ENCODE data around the gene EDNRB. TPM values are rescaled to one million over a fixed set of nuclear protein-coding genes. Genes with fewer than 3 reads are reported as not detected.

EDNRB gene
- total and polyA plus RNA-seq, 2 of the 8 experiments (the other 6 are each of a cell fraction or from before 2014, with no cell fraction given) = 15.8 to 73.2 TPM

DNA sequence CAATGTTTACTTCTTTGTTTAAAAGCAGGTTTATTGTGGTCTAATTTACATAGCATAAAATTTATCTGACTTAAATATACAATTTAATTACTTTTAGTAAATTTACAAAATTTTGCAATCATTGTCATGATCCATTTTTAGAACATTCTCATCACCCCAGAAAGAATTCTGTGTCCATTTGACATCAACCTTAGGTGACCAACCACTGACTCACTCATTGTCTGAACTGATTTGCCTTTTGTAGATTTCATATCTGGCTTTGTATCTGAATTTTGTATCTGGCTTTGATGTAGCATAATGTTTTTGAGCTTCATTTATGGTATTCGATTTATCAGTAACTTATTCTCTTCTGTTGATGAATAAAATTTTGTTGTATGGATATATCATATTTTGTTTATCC lies 40.4 kb downstream of the EDNRB start:
- Histone ChIP-seq H2BK12ac (ENCODE audit: low read depth, low read length) (no peak overlapping the region), H3K4me2 (ENCODE audit: insufficient read depth in 1 of 2, low read depth in 2 of 2, low read length in 2 of 2) (no peak overlapping the region), H2BK120ac (replicated peaks; ENCODE audit: low read depth, low read length) (no peak overlapping the region), H3K14ac (ENCODE audit: insufficient read length) (no peak overlapping the region), H3K4me1 (replicated peaks in 1 of 4; ENCODE audit: control insufficient read depth in 3 of 4, insufficient read depth in 4 of 4, low read length in 3 of 4) (no peaks in the 10 kb centered on the region), H4K8ac (ENCODE audit: extremely low read depth, insufficient read depth, low read length) (no peak overlapping the region), H3K27me3 (replicated peaks in 1 of 4; ENCODE audit: control insufficient read depth in 3 of 4, extremely low read depth in 1 of 4, insufficient read depth in 3 of 4, low read length in 3 of 4) (no peaks in the 10 kb centered on the region), H2BK15ac (ENCODE audit: low read length) (no peak overlapping the region), H3K18ac (ENCODE audit: extremely low read depth, low read length) (no peak overlapping the region), H2AFZ (ENCODE audit: low read length) (no peak overlapping the region), H3K27ac (ENCODE audit: low read depth, low read length) (no peak overlapping the region), H3K23ac (ENCODE audit: insufficient read length) (no peak overlapping the region), H4K91ac (replicated peaks; ENCODE audit: insufficient read length, low read length) (no peak overlapping the region), H3K4me3 (ENCODE audit: extremely low read depth in 1 of 4, insufficient read depth in 2 of 4, low read depth in 3 of 4, low read length in 4 of 4) (no peak overlapping the region), H3K56ac (replicated peaks; ENCODE audit: insufficient read length, low read depth, low read length) (no peak overlapping the region), H2AK5ac (ENCODE audit: low read depth, low read length) (no peak overlapping the region), H3K9me3 (ENCODE audit: insufficient read depth in 2 of 2, low read depth in 1 of 2, low read length in 1 of 2) (no peaks in the 10 kb centered on the region), H3K79me2 (ENCODE audit: control insufficient read depth in 1 of 2, insufficient read depth in 2 of 2, low read length in 2 of 2) (no peaks in the 10 kb centered on the region), H3K36me3 (ENCODE audit: control insufficient read depth in 2 of 4, insufficient read depth in 4 of 4, low read length in 3 of 4) (no peaks in the 10 kb centered on the region; a peak in 1 of 8 replicates), H3K23me2 (ENCODE audit: low read depth, low read length) (no peaks in the 10 kb centered on the region), H2BK5ac (ENCODE audit: low read depth, low read length) (no peak overlapping the region), H3K9ac (replicated peaks in 1 of 4; ENCODE audit: extremely low read depth in 1 of 4, low read depth in 3 of 4, low read length in 3 of 4) (peak overlapping the region in 1 of 4 experiments; percentile 49; a peak in 1 of 7 replicates), H4K20me1 (replicated peaks in 1 of 2; ENCODE audit: control insufficient read depth in 1 of 2, insufficient read depth in 2 of 2, low read length in 2 of 2) (no peaks in the 10 kb centered on the region), H4K5ac (ENCODE audit: insufficient read length, low read depth, low read length) (no peak overlapping the region), H3K79me1 (ENCODE audit: low read depth, low read length) (no peaks in the 10 kb centered on the region), H3K4ac (replicated peaks; ENCODE audit: insufficient read length, low read depth, low read length) (no peak overlapping the region), H2BK20ac (ENCODE audit: low read length) (no peak overlapping the region)
- FAIRE-seq (no peak), DNase-seq (ENCODE audit: low read depth in 1 of 2, low spot score in 2 of 2) (no peak)
- 94% methylated on average over 1 of the region's 1 CpG; no CpG with 5 or more reads in 1 of the 2 experiments for WGBS, 2 experiments (ENCODE audit: extremely low coverage in 1 of 2, insufficient coverage in 1 of 2, insufficient read length in 1 of 2, insufficient replicate concordance in 2 of 2, low coverage in 1 of 2, low lambda C conversion rate in 2 of 2, missing lambda C conversion rate in 1 of 2)
- ChIA-PET POLR2A (ENCODE audit: partially characterized antibody) (no interaction called here), CTCF (ENCODE audit: partially characterized antibody) (interaction anchor here (1.4 kb wide), 1 partner anchor 11 kb away, joined by 3 read pairs; no protein-coding TSS in a partner anchor)
- no peak for TF ChIP-seq POLR2AphosphoS5 (IDR thresholded peaks at IDR 0.05; ENCODE audit: low read depth, low read length)
- no peak for TF ChIP-seq BCL11A (IDR thresholded peaks at IDR 0.05; ENCODE audit: low read depth in 2 of 2, low read length in 2 of 2)
- TF ChIP-seq TBP (IDR thresholded peaks at IDR 0.05; ENCODE audit: low read depth, low read length) = no peak
- TF ChIP-seq HDAC6 (IDR thresholded peaks at IDR 0.05; ENCODE audit: low read depth, low read length) = no peak
- TF ChIP-seq CHD2 (IDR thresholded peaks at IDR 0.05; ENCODE audit: low read length) = no peak
- TF ChIP-seq MAFK (IDR thresholded peaks at IDR 0.05; ENCODE audit: low read depth, low read length) = no peak
- no peak for TF ChIP-seq KDM5A (IDR thresholded peaks at IDR 0.05; ENCODE audit: low read length)
- no peak for TF ChIP-seq SRF (IDR thresholded peaks at IDR 0.05; ENCODE audit: low read depth, low read length)
- TF ChIP-seq GABPA (IDR thresholded peaks at IDR 0.05; ENCODE audit: borderline replicate concordance, insufficient read depth, low read length) = no peak
- TF ChIP-seq SIX5 (IDR thresholded peaks at IDR 0.05; ENCODE audit: low read depth, low read length) = no peak
- TF ChIP-seq EZH2 (IDR thresholded peaks at IDR 0.05; ENCODE audit: low read depth, low read length, severe bottlenecking) = no peak
- TF ChIP-seq RXRA (IDR thresholded peaks at IDR 0.05; ENCODE audit: insufficient read depth, low read depth, low read length) = no peak
- no peak for TF ChIP-seq TCF12 (IDR thresholded peaks at IDR 0.05; ENCODE audit: low read depth, low read length)
- no peak for TF ChIP-seq KDM4A (IDR thresholded peaks at IDR 0.05; ENCODE audit: low read depth, low read length, severe bottlenecking)

All from H1 (cell line).